H9 (cell line): ENCODE results near the gene DBF4. TPM values are rescaled to one million over a fixed set of nuclear protein-coding genes. Genes with fewer than 3 reads are reported as not detected.

Experiments used
- DNase-seq: peaks from one replicate; pipeline ENCODE4 v3.0.0-alpha.2; 2017
- H2AFZ ChIP-seq: one replicate; pipeline ENCODE4 v1.6.1; 2013; ENCODE audit warnings: mild to moderate bottlenecking, low read length, control low read depth, moderate library complexity
- H2AK5ac ChIP-seq: 2 replicates; pipeline ENCODE4 v1.6.1; 2013; ENCODE audit warnings: low read length, control low read depth, mixed read lengths; ENCODE audit not compliant: insufficient read length
- H2BK120ac ChIP-seq: one replicate; pipeline ENCODE4 v1.6.1; 2013; ENCODE audit warnings: low read depth, mild to moderate bottlenecking, low read length, control low read depth, inconsistent platforms; ENCODE audit not compliant: poor library complexity, severe bottlenecking
- H2BK12ac ChIP-seq: 2 replicates; pipeline ENCODE4 v1.6.1; 2013; ENCODE audit warnings: low read length, control low read depth, mixed read lengths, low read depth; ENCODE audit not compliant: insufficient read length
- H2BK15ac ChIP-seq: 2 replicates; pipeline ENCODE4 v1.6.1; 2013; ENCODE audit warnings: low read depth, low read length, control low read depth
- H2BK20ac ChIP-seq: one replicate; pipeline ENCODE4 v1.6.1; 2013; ENCODE audit warnings: low read depth, mild to moderate bottlenecking, low read length, control low read depth, inconsistent platforms; ENCODE audit not compliant: poor library complexity, severe bottlenecking
- H2BK5ac ChIP-seq: 2 replicates; pipeline ENCODE4 v1.6.1; 2013; ENCODE audit warnings: low read length, control low read depth, mixed read lengths; ENCODE audit not compliant: insufficient read length
- H3K14ac ChIP-seq: 2 replicates; pipeline ENCODE4 v1.6.1; 2013; ENCODE audit warnings: low read length, control low read depth; ENCODE audit not compliant: insufficient read depth
- H3K18ac ChIP-seq: 2 replicates; pipeline ENCODE4 v1.6.1; 2013; ENCODE audit warnings: low read depth, mild to moderate bottlenecking, mixed read lengths, low read length, control low read depth; ENCODE audit not compliant: insufficient read length
- H3K23ac ChIP-seq: 2 replicates; pipeline ENCODE4 v1.6.1; 2013; ENCODE audit warnings: low read length, control low read depth, mixed read lengths, low read depth; ENCODE audit not compliant: insufficient read length
- H3K23me2 ChIP-seq: 2 replicates; pipeline ENCODE4 v1.6.1; 2013; ENCODE audit warnings: low read depth, mild to moderate bottlenecking, mixed read lengths, low read length, control low read depth; ENCODE audit not compliant: insufficient read length, poor library complexity, severe bottlenecking
- H3K27ac ChIP-seq: 2 replicates; pipeline ENCODE4 v1.5.1; 2013; ENCODE audit warnings: low read length, control low read depth, mixed read lengths, low read depth; ENCODE audit not compliant: insufficient read length
- H3K27me3 ChIP-seq: 2 replicates; pipeline ENCODE4 v1.6.1; 2013; ENCODE audit warnings: low read length, control low read depth, inconsistent platforms; ENCODE audit not compliant: insufficient read depth
- H3K4ac ChIP-seq: 2 replicates; pipeline ENCODE4 v1.6.1; 2013; ENCODE audit warnings: low read depth, mild to moderate bottlenecking, control low read depth, inconsistent platforms, low read length, moderate library complexity
- H3K4me1 ChIP-seq: 2 replicates; pipeline ENCODE4 v1.6.1; 2013; ENCODE audit warnings: low read length, control low read depth, inconsistent platforms; ENCODE audit not compliant: insufficient read depth
- H3K4me2 ChIP-seq: 2 replicates; pipeline ENCODE4 v1.6.1; 2013; ENCODE audit warnings: low read length, control low read depth, mixed read lengths; ENCODE audit not compliant: insufficient read length, insufficient read depth
- H3K56ac ChIP-seq: 2 replicates; pipeline ENCODE4 v1.6.1; 2013; ENCODE audit warnings: low read depth, mild to moderate bottlenecking, mixed read lengths, low read length, control low read depth; ENCODE audit not compliant: insufficient read length
- H3K79me1 ChIP-seq: 2 replicates; pipeline ENCODE4 v1.6.1; 2013; ENCODE audit warnings: low read depth, mild to moderate bottlenecking, moderate library complexity, low read length, control low read depth, inconsistent platforms; ENCODE audit not compliant: insufficient read depth, poor library complexity, severe bottlenecking
- H3K79me2 ChIP-seq: 2 replicates; pipeline ENCODE4 v1.6.1; 2013; ENCODE audit warnings: low read length, control low read depth, inconsistent platforms; ENCODE audit not compliant: insufficient read depth
- H3K9ac ChIP-seq: 2 replicates; pipeline ENCODE4 v1.6.1; 2013; ENCODE audit warnings: low read length, control low read depth, mixed read lengths; ENCODE audit not compliant: insufficient read length; ENCODE audit errors: extremely low read depth
- H3K9me3 ChIP-seq: one replicate; pipeline ENCODE4 v1.6.1; 2013; ENCODE audit warnings: low read depth, low read length, inconsistent platforms; ENCODE audit not compliant: control insufficient read depth
- H3T11ph ChIP-seq: one replicate; pipeline ENCODE4 v1.6.1; 2013; ENCODE audit warnings: mild to moderate bottlenecking, low read length, control low read depth, inconsistent platforms
- H4K20me1 ChIP-seq: one replicate; pipeline ENCODE4 v1.6.1; 2013; ENCODE audit not compliant: control insufficient read depth, insufficient read length, insufficient read depth
- H4K5ac ChIP-seq: 2 replicates; pipeline ENCODE4 v1.6.1; 2013; ENCODE audit warnings: low read depth, mild to moderate bottlenecking, mixed read lengths, low read length, control low read depth; ENCODE audit not compliant: insufficient read length
- H4K8ac ChIP-seq: replicated peaks from 2 replicates; pipeline ENCODE4 v1.6.1; 2013; ENCODE audit warnings: low read length, control low read depth, mixed read lengths, low read depth; ENCODE audit not compliant: insufficient read length
- H4K91ac ChIP-seq: 2 replicates; pipeline ENCODE4 v1.6.1; 2013; ENCODE audit warnings: low read depth, mild to moderate bottlenecking, moderate library complexity, mixed read lengths, low read length, control low read depth; ENCODE audit not compliant: insufficient read length
- H3K27ac Mint-ChIP-seq, 3 experiments: 2 replicates in 2 of 3; 3 replicates in 1 of 3; pipeline ENCODE4 v1.8.0; 2020 to 2021; ENCODE audit warnings: mixed read lengths in 3 of 3, mild to moderate bottlenecking in 1 of 3, moderate library complexity in 1 of 3
- H3K27me3 Mint-ChIP-seq: 2 replicates; pipeline ENCODE4 v1.8.0; 2021; ENCODE audit warnings: low read depth, mild to moderate bottlenecking, moderate library complexity, mixed read lengths
- H3K36me3 Mint-ChIP-seq, 3 experiments: 2 replicates in 2 of 3; 3 replicates in 1 of 3; pipeline ENCODE4 v1.8.0; 2020 to 2021; ENCODE audit warnings: low read depth in 3 of 3, mixed read lengths in 3 of 3; ENCODE audit not compliant: insufficient read depth in 1 of 3
- H3K4me1 Mint-ChIP-seq, 2 experiments: 2 replicates each; pipeline ENCODE4 v1.8.0; 2020; ENCODE audit warnings: mixed read lengths in 2 of 2
- H3K4me3 Mint-ChIP-seq, 2 experiments: 2 replicates in 1 of 2; 3 replicates in 1 of 2; pipeline ENCODE4 v1.8.0; 2020 to 2021; ENCODE audit warnings: mild to moderate bottlenecking in 2 of 2, mixed read lengths in 2 of 2, moderate library complexity in 1 of 2
- H3K9me3 Mint-ChIP-seq, 2 experiments: 2 replicates in 1 of 2; 3 replicates in 1 of 2; pipeline ENCODE4 v1.8.0; 2020; ENCODE audit warnings: mild to moderate bottlenecking in 2 of 2, mixed read lengths in 2 of 2, moderate library complexity in 1 of 2
- CTCF ChIP-seq: fragments of 200-600 bp; sonication (generic); conservative IDR thresholded peaks from 3 replicates; pipeline ENCODE4 v1.8.0; 2021; ENCODE audit warnings: antibody characterized with exemption, mild to moderate bottlenecking
- WGBS: extraction: QIAGEN DNeasy Blood & Tissue Kit; methylation state at CpG from one replicate; pipeline ENCODE4 v1.1.7; 2013; ENCODE audit warnings: missing lambda C conversion rate, low lambda C conversion rate, mixed read lengths; ENCODE audit not compliant: insufficient read length; ENCODE audit errors: extremely low coverage; 5-methylcytosine and 5-hydroxymethylcytosine counted together
- total RNA-seq: library from RNA; stranded (reverse); gene quantifications from 2 replicates; pipeline ENCODE4 v1.2.1, GENCODE V29; 2021

DBF4 gene
- total RNA-seq, 1 experiment from 2014 or later: 75.9 TPM

- Histone ChIP-seq H2AFZ (no peak overlapping the region), H3K23me2 (no peaks in the 10 kb centered on the region), H4K8ac (no peak overlapping the region), H3K27ac (no peak overlapping the region), H4K20me1 (no peaks in the 10 kb centered on the region), H3K4me1 (no peaks in the 10 kb centered on the region), H3K23ac (no peak overlapping the region), H3K18ac (no peak overlapping the region), H2BK5ac (no peak overlapping the region), H3K4me2 (no peak overlapping the region), H3K79me1 (no peaks in the 10 kb centered on the region), H3K9ac (no peak overlapping the region), H2BK20ac (no peak overlapping the region), H3K27me3 (no peaks in the 10 kb centered on the region), H4K5ac (no peak overlapping the region), H2BK15ac (no peak overlapping the region), H3K9me3 (no peaks in the 10 kb centered on the region), H3K79me2 (no peaks in the 10 kb centered on the region; the same call in 1 of the 2 replicates), H2AK5ac (no peak overlapping the region), H3K56ac (no peak overlapping the region), H3T11ph (no peak overlapping the region), H3K4ac (no peak overlapping the region), H2BK120ac (no peak overlapping the region), H2BK12ac (no peak overlapping the region), H4K91ac (no peak overlapping the region), H3K14ac (no peak overlapping the region)
- TF ChIP-seq CTCF: no peak
- Mint-ChIP-seq H3K4me3 (no peak overlapping the region), H3K27me3 (no peaks in the 10 kb centered on the region), H3K9me3 (no peaks in the 10 kb centered on the region; a peak in 1 of 5 replicates), H3K4me1 (no peaks in the 10 kb centered on the region), H3K27ac (peak overlapping the region in 1 of 3 experiments; percentile 56; a peak in 2 of 7 replicates), H3K36me3 (peaks cover 27 to 70% (median 63%) of the 10 kb centered on the region in 3 experiments; a peak in 6 of 7 replicates)
- no CpG with 5 or more reads among the region's 2 CpGs for WGBS
- no peak for DNase-seq
Measured at GRCh38 chr7:87885018-87885417, 8.7 kb downstream of the DBF4 start.
